Activated naive CD8-positive, alpha-beta T cell treated with anti-CD3 and anti-CD28 coated beads for 36 hours (primary cell): Measurements from ENCODE around the gene TMEM151A. TPM values are rescaled to one million over a fixed set of nuclear protein-coding genes. Genes with fewer than 3 reads are reported as not detected.

ENCODE experiments used
- DNase-seq: peaks from one replicate; pipeline ENCODE4 v3.0.0; 2021
- H3K27ac Mint-ChIP-seq: one replicate; pipeline ENCODE4 v1.8.0; 2022; ENCODE audit warnings: mild to moderate bottlenecking, moderate library complexity, mixed read lengths
- H3K27me3 Mint-ChIP-seq: one replicate; pipeline ENCODE4 v1.8.0; 2022; ENCODE audit warnings: mild to moderate bottlenecking, mixed read lengths
- H3K36me3 Mint-ChIP-seq: one replicate; pipeline ENCODE4 v1.8.0; 2021; ENCODE audit warnings: mild to moderate bottlenecking, mixed read lengths
- H3K4me1 Mint-ChIP-seq: one replicate; pipeline ENCODE4 v1.8.0; 2021; ENCODE audit warnings: mixed read lengths
- H3K4me3 Mint-ChIP-seq: one replicate; pipeline ENCODE4 v1.8.0; 2022; ENCODE audit warnings: mild to moderate bottlenecking, moderate library complexity, mixed read lengths
- H3K9me3 Mint-ChIP-seq: one replicate; pipeline ENCODE4 v1.8.0; 2022; ENCODE audit warnings: mixed read lengths
- total RNA-seq, 2 experiments: library from RNA; stranded (reverse); gene quantifications; one replicate each; pipeline ENCODE4 v1.2.3, GENCODE V29; 2021

The TMEM151A gene
- total RNA-seq, 2 experiments from 2014 or later = not detected

GRCh38 chr11:66336234-66337102, 44.8 kb downstream of the TMEM151A start, which contains the start of gene RIN1:
TSS of gene RIN1 (minus strand) at chr11:66336434. CDS start at chr11:66336402, 32 bp downstream.
- no peaks in the 10 kb centered on the region for H3K27me3 Mint-ChIP-seq
- H3K36me3 Mint-ChIP-seq = peaks cover 2% of the 10 kb centered on the region
- peak; percentile 82 for DNase-seq
- peak within 1 kb of the TSS; percentile 78 for H3K4me3 Mint-ChIP-seq
- H3K27ac Mint-ChIP-seq = peak within 1 kb of the TSS; percentile 83
- H3K9me3 Mint-ChIP-seq = no peaks in the 10 kb centered on the region
- peaks cover 27% of the 10 kb centered on the region for H3K4me1 Mint-ChIP-seq

- H3K27me3 Mint-ChIP-seq = no peaks in the 10 kb centered on the region
- H3K9me3 Mint-ChIP-seq = no peaks in the 10 kb centered on the region
- H3K4me3 Mint-ChIP-seq = peak overlapping the region; percentile 78
- no peak for DNase-seq
- H3K4me1 Mint-ChIP-seq = peaks cover 27% of the 10 kb centered on the region
- peaks cover 8% of the 10 kb centered on the region for H3K36me3 Mint-ChIP-seq
- H3K27ac Mint-ChIP-seq = peak overlapping the region; percentile 83
Measured at GRCh38 chr11:66337103-66337899, 45.6 kb downstream of the TMEM151A start.

GRCh38 chr11:66338276-66339161, 46.8 kb downstream of the TMEM151A start:
- peak overlapping the region; percentile 30 for H3K27ac Mint-ChIP-seq
- H3K9me3 Mint-ChIP-seq = no peaks in the 10 kb centered on the region
- peaks cover 35% of the 10 kb centered on the region for H3K4me1 Mint-ChIP-seq
- no peaks in the 10 kb centered on the region for H3K27me3 Mint-ChIP-seq
- DNase-seq = no peak
- peaks cover 8% of the 10 kb centered on the region for H3K36me3 Mint-ChIP-seq
- no peak overlapping the region for H3K4me3 Mint-ChIP-seq

- no peaks in the 10 kb centered on the region for H3K9me3 Mint-ChIP-seq
- H3K27ac Mint-ChIP-seq = no peak overlapping the region
- DNase-seq = no peak
- H3K4me3 Mint-ChIP-seq = no peak overlapping the region
- peaks cover 8% of the 10 kb centered on the region for H3K36me3 Mint-ChIP-seq
- peaks cover 40% of the 10 kb centered on the region for H3K4me1 Mint-ChIP-seq
- no peaks in the 10 kb centered on the region for H3K27me3 Mint-ChIP-seq
Measured at GRCh38 chr11:66339162-66339675, 47.5 kb downstream of the TMEM151A start.

- Mint-ChIP-seq H3K9me3 (no peaks in the 10 kb centered on the region), H3K4me3 (no peak overlapping the region), H3K27me3 (no peaks in the 10 kb centered on the region), H3K27ac (no peak overlapping the region), H3K4me1 (peaks cover 40% of the 10 kb centered on the region), H3K36me3 (peaks cover 10% of the 10 kb centered on the region)
- no peak for DNase-seq
Measured at GRCh38 chr11:66339686-66340483, 48.2 kb downstream of the TMEM151A start.

- Mint-ChIP-seq H3K4me3 (no peak overlapping the region), H3K27me3 (no peaks in the 10 kb centered on the region), H3K9me3 (no peaks in the 10 kb centered on the region), H3K36me3 (peaks cover 10% of the 10 kb centered on the region), H3K4me1 (peaks cover 44% of the 10 kb centered on the region), H3K27ac (no peak overlapping the region)
- no peak for DNase-seq
Measured at GRCh38 chr11:66340596-66341501, 49.2 kb downstream of the TMEM151A start.

- Mint-ChIP-seq H3K9me3 (no peaks in the 10 kb centered on the region), H3K36me3 (peaks cover 10% of the 10 kb centered on the region), H3K4me3 (no peak overlapping the region), H3K27me3 (no peaks in the 10 kb centered on the region), H3K27ac (no peak overlapping the region), H3K4me1 (peaks cover 45% of the 10 kb centered on the region)
- DNase-seq = no peak
Measured at GRCh38 chr11:66341502-66342126, 49.9 kb downstream of the TMEM151A start.

- peaks cover 34% of the 10 kb centered on the region for H3K4me1 Mint-ChIP-seq
- no peak for DNase-seq
- H3K27me3 Mint-ChIP-seq = peaks cover 5% of the 10 kb centered on the region
- H3K4me3 Mint-ChIP-seq = peak overlapping the region; percentile 93
- H3K36me3 Mint-ChIP-seq = peaks cover 14% of the 10 kb centered on the region
- H3K9me3 Mint-ChIP-seq = peaks cover 2% of the 10 kb centered on the region
- H3K27ac Mint-ChIP-seq = no peak overlapping the region
Measured at GRCh38 chr11:66343176-66343575, 51.5 kb downstream of the TMEM151A start.

- Mint-ChIP-seq H3K9me3 (peaks cover 2% of the 10 kb centered on the region), H3K27me3 (peaks cover 7% of the 10 kb centered on the region), H3K36me3 (peaks cover 11% of the 10 kb centered on the region), H3K4me3 (peak within 1 kb of the TSS; percentile 93), H3K27ac (peak within 1 kb of the TSS; percentile 90), H3K4me1 (peaks cover 36% of the 10 kb centered on the region)
- peak; percentile 93 for DNase-seq
Measured at GRCh38 chr11:66344550-66345315, 53.0 kb downstream of the TMEM151A start, which contains the start of gene BRMS1. TSS of gene BRMS1 (minus strand) at chr11:66345104. CDS start at chr11:66342234, 2,870 bp downstream.

GRCh38 chr11:66345316-66345649, 53.6 kb downstream of the TMEM151A start:
- peaks cover 7% of the 10 kb centered on the region for H3K27me3 Mint-ChIP-seq
- peak overlapping the region; percentile 93 for H3K4me3 Mint-ChIP-seq
- H3K27ac Mint-ChIP-seq = peak overlapping the region; percentile 90
- H3K9me3 Mint-ChIP-seq = peaks cover 2% of the 10 kb centered on the region
- H3K4me1 Mint-ChIP-seq = peaks cover 36% of the 10 kb centered on the region
- no peak for DNase-seq
- peaks cover 11% of the 10 kb centered on the region for H3K36me3 Mint-ChIP-seq
